Stimulated activated CD8-positive, alpha-beta memory T cell treated with anti-CD3 and anti-CD28 coated beads, Interleukin-4, amount 100 ng/mL, for 24 hours (primary cell): Measurements from ENCODE around the gene BCAS3.

Experiments
- DNase-seq: peaks from one replicate; pipeline ENCODE4 v3.0.0-alpha.2; 2020; ENCODE audit warnings: low read depth

The BCAS3 gene

DNA sequence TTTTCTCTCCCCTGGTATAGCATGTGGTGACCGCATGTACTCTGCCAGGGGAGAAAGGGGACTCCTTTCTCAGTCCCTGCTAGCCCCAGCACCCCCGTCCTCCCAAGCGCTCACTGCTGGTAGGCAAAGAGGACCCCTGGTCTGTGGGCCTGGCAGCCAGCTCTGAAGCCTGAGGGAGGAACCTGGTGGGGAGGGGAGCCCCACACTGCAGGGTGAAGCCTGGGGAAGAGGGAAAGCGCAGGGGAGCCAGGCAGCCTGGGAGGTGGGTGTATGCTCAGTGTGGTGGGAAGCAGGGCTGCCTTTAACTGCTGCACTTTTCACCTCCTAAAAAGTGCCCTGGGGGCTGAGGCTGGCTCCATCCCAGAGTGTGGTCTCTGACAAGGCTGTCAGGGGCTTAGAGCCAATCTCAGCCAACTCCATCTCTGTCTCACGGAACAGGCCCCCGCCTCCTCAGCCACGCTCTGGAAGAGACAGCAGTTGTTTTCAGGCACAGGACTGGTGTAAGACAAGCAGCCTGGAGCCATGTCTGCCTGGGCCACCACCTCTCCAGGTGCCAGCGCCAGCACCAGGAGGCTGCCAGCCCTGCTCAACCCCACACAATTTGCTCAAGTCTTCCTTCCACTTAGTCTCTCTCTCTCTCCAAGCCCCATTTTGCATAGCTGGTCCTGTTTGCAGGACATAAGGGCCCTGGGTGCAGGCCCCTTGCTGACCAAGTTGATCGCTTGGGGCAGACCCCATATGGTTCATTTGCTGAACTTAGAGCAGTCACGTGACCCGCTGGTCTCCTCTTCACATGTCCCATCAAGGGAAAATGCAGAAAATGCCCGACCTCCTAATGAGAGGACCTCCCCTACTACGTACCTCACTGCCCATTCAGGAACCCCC, 707.3 kb downstream of the BCAS3 start:
- no peak for DNase-seq

DNA sequence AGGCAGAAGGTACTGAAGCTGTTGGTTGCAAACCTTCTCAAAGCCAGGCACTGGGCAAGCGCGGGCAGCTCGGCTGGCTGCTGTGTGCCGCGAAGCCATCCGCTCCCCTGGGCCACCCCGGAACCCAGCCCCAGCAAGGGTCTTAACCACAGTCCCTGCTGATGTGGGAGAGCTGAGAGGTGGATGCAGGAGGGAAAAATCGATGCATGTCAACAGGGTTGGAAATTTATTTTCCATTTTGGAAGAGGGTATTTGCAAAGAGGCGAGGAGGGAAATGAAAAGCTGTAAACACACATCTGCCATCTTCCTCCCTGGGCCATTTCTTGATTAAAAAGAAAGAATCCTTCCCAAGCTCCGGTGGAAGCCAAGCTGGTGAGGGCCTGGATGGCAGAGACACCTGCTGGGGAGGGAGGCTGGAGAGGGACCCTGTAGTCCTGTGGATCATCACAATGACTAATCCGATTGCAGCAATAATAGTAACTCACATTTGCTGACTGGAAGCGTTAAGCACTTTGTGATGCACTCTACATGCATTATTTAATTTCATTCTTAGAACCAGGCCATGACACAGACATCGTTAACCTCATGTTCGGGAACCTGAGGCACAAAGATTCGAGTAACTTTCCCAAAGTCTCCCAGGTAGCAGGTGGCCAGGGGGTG, 708.1 kb downstream of the BCAS3 start:
- DNase-seq, result no peak

DNA sequence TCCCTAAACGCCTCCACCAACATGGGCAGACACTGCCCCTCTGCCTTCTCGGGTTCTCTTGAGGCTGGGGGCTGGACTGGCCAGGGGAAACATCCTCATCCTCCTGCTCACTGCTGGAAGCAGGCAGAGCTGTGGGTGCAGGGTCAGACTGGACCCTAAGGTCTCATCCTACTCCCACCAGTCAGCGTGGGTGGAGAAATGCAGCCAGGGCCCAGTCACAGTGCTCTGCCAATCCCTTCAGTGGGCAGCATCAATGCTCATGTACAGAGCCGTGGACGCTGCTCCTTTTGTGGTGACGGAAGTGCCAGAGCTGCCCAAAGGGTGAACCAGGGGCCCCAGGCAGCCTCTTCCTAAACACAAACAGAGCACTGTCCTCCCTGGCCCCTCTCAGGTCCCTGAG, 708.6 kb downstream of the BCAS3 start:
- DNase-seq, result no peak

DNA sequence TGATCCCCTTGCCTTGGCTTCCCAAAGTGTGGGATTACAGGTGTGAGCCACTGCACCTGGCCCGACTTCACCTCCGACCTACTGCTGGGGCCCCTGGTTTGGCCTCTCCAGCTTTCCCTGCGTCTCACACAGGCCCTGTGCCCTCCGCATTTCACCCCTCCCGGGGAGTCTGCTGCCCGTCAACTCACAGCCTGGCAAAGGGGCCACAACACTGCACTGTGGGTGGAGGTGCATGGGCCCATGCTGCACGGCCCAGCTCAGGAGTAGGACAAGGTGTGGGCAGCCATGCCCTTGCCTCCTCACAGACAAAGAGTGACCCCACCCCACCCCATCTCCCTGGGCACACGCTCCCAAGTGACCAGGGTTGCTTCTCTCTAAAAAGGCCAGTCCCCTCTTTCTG, 709.4 kb downstream of the BCAS3 start:
- DNase-seq, result no peak

DNA sequence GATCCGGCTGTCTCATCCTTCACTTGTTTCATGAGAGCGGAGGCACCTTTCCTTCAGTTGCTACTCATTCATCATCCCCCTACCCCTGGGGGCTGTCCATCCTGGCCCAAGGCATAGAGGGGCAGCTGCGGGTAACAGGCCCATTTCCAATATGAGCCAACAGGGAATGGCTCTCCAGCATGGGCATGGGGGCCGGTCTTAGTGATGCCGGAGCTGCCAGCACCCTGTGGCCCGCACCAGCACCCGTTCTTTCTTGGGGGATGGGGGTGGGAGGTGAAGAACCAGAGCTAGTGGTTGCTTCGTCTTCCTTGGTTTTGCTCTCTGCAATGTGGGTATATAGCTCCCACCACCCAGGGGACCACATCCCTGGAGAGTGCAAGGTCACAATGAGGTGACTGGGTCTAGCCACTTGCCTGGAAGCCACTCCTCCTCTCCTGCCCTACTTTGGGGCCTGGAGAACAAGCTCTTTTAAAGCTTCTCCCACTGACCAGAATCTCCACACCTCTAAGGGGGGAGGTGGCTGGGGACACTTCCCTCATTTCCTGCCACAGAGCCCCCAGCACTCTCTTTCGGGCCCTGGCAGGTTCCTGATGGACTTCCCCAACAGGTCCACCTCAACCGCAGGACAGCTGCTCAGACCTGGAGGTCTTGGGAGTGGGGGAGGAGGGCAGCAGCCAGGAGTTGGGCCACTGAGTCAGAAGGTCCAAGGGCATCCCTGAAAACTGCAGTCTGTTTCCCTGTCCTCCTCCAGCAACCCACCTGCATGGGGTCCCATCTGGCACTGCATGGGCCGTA, 710.1 kb downstream of the BCAS3 start:
- DNase-seq, result no peak

DNA sequence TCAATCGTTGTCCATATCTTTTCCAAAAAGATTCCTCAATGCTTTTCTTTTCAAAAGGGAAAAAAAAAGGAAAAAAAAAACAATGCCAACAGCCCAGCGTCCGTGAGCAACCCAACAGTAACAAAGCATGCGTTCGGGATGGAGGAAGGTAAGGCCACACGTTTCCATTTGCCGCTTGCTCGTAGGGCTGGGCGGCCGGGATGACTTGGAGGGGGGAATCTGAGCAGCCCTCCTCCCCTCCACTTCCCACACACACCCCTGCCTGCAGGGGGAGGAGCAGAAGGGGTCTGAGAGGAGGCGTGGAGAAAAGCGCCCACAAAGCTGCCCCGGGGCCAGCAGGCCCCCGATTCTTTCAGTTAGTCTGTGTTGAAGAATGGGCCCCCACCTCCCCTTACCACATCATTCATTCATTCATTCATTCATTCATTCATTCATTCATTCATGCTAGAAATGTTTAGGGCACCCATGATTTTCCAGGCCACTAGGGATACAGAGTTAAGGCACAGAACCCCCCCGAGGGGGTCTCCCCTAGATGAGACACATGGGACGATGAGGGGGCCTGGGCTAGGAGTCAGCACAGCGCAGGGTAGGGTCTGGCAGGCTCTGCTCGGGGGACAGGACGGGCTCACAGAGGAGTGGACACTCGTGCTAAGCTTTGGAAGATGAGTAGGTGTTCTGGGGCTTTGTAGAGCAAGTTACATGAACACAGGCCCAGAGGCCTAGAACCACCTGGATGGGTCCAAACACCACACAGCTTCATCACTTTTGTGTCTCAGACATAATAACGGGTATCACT, 711.1 kb downstream of the BCAS3 start:
- no peak for DNase-seq

DNA sequence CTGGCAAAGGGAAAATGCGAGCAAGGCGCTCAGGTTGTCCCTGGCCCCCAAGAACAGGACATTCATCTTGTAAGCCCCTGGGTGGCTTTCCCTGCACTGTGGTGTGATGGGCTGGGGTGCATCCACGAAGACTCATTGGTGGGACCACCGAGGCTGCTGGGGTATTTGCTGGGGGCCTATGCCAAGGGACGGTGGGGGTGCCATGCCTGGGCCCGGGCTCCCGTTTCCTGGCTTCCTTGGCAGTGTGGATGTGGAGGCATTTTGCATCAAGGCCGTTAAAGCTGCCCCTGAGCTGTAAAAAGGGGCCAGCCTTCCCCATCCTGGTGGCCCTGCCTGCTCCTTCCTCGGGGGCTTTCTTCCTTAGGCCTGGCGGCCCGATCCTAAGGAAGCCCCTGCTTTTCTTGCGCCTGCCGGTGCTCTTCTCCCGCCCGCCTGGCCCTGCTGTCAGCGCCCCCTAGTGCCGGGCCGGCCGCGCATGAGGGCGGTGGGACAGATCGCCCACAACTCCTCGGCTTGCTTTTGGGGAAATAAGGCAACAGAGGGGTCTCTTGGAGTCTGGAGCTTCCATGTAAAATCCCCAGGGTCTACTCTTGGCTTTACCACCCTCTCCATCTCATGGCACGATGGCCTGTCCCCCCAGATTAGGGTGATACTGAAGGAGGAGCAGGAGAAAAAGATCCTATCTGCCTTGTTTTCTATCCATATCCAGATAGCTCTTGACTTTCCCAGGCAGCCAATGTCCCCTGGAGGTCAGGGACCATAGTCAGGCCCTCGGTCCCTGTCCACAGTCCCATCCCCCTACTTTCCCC, 712.2 kb downstream of the BCAS3 start:
- DNase-seq, result peak; percentile 32

DNA sequence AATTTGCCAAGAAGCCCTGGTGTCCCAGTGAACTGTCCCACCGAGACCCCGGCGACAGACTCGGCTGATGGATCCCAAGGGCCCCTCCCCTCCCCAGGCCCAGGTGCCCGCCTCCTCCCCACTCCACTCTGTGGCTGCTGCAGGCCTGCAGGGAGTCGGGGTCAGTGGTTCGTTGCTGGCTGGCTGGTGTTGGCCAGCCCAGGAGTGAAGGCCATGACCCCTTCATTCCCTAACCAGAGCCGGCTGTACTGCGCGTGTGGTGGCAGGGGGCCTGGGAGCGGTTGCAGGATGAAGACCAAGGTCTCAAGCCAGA, 712.8 kb downstream of the BCAS3 start:
- DNase-seq, result no peak

DNA sequence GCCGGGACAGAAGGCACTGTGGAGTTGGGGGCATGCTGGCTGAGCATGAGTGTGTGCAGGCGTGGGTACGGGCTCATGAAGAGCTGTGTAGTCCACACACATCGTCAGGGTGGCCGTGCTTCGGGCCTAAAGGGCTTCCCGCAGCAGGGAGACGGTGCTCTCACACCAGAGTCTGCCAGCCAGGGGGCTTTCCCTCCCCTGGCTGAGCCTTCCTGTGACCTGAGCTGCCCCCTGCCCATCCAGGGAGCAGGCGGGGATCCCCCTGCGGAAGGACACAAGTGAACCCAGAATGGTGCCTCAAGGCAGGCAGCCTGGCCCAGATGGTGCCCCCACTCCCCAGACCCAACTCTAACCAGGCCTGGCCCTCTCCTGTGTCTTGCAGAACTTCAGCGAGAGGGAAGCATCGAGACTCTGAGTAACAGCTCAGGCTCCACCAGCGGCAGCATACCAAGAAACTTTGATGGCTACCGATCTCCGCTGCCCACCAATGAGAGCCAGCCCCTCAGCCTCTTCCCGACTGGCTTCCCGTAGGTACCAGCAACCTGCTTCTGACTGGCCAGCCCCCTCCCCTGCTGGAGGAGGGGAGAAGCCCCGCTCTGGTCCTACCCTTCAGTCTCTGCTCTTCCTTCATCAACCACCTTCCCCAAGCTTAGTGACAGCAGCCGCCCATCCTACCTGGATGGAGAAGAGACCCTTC, 714.1 kb downstream of the BCAS3 start:
- DNase-seq, result no peak

DNA sequence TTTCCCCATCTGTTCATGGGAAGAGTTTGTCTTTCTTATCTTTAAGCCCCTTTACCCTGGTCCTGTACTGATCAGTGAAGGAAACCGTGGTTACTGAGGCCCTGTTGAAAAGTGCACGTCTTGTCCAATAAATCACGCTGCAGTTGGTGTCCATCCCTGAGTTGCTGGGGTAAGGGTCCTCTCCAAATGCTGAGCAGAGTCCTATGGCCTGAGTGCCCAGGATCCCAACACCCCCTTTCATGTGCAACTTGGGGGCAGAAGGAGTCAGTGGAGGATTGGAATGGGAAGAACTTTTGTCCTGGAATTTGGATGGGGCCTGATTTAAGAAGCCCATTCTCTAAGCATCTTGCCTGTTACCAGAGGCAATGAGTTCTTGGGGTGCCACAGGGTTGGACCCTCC, 715.0 kb downstream of the BCAS3 start:
- DNase-seq, result no peak

DNA sequence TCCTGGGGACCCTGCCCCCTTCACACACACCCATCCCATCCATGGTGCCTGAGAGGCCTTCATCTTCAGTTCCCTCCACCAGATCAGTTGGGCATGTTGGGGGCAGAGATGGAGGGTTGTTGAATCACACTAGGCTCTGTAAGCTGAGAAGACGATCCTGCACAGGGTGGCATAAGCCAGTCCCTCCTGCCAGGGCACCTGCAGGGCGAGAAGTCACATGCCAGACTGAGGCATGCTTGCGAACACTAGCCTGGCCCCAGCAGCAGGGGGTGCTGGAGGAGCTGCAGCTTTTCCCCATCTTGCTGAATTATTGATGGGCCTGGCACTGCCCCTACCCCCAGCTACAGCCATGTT, 715.9 kb downstream of the BCAS3 start:
- no peak for DNase-seq

DNA sequence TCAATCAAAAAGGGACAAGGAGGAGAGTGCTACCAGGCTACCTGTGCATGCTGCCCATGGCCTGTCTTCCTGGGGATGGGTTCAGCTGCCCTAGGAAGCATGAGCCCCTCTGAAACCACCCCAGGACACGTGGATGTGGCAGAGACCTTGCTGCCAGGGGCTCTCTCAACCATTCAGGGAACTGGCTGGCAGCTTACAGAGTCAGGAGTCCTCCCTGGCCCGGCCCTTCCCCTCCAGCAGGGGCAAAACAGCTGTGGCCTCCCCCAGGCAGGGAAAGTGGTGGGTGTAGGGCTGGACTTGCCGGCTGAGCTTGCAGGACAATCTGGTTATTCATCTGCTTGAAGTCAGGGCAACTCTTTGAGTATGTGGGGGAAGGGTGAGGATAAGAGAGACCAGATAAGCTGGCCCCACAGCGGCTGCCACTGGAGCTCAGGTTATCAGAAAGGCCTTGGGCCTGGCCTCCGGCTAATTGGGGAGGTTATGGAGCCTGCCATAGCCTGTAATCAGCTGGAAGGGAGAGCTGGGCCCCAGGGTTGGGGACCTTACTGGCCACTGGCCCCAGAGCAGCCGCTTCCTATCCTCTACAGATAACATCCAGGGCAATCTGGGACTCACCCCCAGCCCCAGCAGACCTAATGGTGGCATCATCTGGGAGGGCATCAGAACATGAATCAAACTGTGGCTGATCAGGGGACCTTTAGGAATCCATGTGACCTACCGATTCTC, 716.4 kb downstream of the BCAS3 start:
- DNase-seq, result no peak

DNA sequence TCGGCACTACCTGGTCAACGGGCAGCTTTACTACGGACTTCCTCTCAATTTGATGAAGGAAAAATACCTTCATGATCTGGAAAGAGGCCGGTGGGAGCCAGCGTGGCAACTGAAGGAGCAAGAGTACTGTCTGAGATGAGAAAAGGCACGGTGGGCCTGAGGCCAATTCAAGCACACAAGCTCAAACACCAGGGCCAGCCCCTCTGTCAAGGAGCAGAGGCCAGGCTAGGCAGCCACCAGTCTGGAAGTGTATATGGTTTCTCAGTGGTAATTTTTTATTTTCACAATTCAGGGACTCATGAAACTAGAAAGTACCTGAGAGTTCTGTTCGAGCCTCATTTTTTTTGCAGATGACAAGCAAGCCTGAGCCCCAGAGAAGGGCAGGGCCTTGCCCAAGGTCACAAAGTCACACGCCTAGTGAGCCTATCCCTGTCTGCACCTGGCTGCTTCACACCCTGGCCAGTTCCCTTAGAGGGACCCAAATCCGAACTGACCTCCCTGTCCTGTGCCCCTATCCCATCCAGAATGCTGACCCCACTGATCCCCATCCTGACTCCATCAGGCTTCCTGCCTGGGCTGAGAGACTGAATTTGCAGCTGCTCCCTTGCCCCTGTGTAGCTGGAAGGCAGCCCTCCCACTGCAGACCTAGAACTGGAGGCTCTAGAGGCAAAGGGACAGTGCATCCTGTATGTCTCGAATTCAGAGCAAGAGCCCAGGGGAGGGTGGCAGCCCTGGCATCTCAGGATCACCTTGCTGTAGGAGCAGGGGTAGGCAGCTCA, 717.2 kb downstream of the BCAS3 start:
- DNase-seq, result no peak

DNA sequence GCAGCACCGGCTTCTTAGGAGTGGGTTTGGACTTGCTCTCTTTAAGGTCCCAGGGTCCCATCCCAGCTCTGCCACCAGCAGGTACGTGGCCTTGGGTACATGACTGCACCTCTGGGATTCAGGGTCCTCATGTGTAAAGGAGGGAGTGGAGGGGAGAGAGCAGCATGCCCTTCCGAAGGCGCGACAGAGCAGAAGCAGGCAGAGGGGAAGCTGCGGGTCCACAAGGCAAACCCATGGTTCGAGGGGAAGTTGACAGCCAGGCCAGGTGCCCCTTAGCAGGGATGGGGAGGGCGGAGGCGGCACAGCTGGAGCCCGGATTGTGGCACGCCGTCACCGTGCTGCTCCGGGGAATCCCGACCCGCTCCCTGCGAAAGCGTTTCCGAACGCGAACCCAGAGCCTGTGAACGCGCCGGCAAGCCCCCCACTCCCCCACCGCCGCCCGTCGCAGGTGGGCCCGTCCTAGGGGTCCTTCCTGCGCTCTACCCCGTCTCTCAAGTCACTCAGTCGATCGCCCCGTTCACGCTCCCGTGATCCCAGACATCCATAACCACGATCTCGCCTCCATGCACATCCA, 717.8 kb downstream of the BCAS3 start:
- no peak for DNase-seq

DNA sequence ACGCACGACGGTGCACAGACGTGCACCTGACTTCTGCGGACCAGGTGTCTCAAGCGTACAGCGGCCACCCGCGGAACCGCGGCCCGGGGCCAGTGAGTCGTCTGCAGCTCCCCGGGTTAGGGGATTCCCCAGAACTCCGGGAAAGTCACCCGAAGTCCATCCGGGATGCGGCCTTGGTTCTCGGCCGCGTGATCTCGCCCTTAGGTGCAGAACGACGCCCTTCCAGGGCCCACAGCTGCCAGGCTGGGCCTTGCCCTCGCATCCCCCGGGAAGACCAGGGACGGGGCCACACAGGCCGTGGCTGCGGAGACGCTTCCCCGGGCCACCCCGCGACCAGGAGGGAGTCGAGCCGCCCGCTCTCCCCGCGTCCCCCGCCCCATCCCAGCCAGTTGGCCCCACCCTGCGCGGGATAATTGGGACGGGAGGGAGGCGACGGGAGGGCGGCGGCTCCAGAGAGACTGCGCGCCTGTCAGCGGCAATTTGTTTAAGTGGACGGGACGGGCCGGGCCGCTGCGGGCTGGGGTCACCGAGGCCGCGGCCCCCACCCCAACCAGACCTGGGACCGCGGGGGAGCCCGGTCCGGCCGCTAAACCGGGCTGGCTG, 718.4 kb downstream of the BCAS3 start:
- DNase-seq, result no peak

DNA sequence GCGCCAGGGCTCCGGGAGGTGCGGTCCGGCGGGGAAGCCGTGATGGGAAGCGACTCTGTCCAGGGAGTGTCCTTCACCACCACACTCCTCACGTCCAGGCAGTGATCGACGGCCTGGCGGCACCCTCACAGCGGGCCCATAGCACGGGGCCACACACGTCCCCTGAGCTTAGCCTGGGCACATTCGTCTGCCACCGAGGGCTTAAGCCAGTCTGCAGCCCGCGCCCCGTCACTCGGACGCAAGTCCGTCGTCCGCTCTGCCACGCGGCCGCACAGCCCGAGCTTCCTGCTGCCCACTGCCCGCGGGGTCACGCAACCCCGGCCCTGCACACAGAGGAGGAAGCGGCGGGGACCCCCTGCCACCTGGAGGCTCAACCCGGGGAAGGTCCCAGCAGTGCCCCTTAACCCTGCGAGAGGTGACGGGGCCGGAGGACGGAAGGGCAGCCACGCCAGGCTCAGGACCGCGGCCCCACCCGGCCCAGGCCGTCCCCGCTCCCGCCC, 719.0 kb downstream of the BCAS3 start:
- DNase-seq, result no peak

DNA sequence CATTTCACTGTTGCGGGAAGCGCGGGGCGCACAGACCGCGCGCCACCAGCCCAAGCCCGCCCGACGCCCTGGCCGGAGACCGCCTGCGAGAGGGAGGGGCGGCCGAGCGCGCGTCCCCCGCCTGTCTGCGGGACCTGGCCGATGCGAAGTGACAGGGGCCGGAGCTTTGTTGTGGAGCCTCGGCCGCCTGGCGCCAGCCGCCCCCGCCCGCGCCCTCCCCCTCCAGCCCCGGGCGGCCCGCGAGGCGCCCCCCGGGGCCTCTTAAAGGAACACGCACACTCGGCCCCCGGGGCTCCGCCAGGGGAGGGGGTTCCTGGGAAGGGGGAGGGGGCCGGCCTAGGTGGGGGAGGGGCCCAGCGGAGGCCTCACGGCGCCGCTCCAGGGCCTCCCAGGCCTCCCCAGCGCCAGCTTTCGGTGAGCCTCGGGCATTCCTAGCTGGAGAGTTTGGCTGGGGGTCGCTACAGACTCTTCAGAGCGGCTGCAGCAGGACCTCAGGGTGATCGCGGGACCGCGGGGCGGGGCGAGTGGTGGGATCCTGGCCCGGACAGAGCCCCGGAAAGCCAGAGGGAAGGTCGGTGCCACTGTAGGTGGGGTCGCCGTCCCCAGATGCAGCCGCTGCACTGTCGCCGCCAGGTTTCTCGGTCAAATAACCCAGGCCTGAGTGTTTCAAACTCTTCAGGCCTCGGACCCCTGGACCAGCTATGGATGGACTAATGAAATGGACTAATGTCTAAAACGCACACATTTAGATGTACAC, 719.6 kb downstream of the BCAS3 start:
- no peak for DNase-seq

DNA sequence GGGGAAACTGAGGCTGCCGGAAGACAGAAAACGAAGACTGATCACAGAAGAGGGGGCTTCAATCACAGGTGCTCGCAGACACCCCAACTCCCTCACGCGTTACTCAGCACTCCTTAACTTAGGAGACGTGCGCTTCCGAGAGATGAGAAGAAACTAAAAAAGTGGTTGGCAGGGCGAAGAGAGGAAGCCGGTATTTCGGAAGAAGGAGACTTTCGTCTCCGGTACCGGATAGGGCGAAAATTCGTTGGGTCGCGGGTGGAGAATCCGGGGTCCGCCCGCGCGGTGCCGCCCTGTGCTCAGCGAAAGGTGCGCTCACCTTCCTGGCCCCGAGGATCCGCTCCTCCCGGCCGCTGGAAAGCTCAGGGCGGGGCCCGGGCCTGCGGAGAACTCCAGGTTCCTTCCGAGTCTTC, 721.1 kb downstream of the BCAS3 start:
- no peak for DNase-seq
